Keratinocyte (primary cell): Measurements from ENCODE around the gene INPP4B. TPM values are rescaled to one million over a fixed set of nuclear protein-coding genes. Genes with fewer than 3 reads are reported as not detected.

Source experiments
- DNase-seq: peaks from one replicate; pipeline ENCODE4 v3.0.0-alpha.2; 2011; ENCODE audit warnings: low read depth, missing footprints, low spot score
- FAIRE-seq: peaks from 2 replicates; lab custom pipeline; 2011; peaks lifted over from hg19 to GRCh38; lab: Jason Lieb, UNC
- H2AFZ ChIP-seq: 2 replicates; pipeline ENCODE4 v1.6.0; 2012; ENCODE audit warnings: low read length, control low read depth, inconsistent platforms; ENCODE audit not compliant: control insufficient read depth
- H3K27ac ChIP-seq: 2 replicates; pipeline ENCODE4 v1.5.1; 2011; ENCODE audit warnings: low read length; ENCODE audit not compliant: control insufficient read depth, insufficient read depth
- H3K27me3 ChIP-seq: 3 replicates; pipeline ENCODE4 v1.6.0; 2011; ENCODE audit warnings: low read length; ENCODE audit not compliant: control insufficient read depth, insufficient read depth; ENCODE audit errors: extremely low read depth
- H3K36me3 ChIP-seq, 2 experiments: 2 replicates in 1 of 2; 3 replicates in 1 of 2; pipeline ENCODE4 v1.5.1; 2011; ENCODE audit warnings: low read length in 2 of 2, mild to moderate bottlenecking in 1 of 2; ENCODE audit not compliant: control insufficient read depth in 2 of 2, insufficient read depth in 2 of 2; ENCODE audit errors: extremely low read depth in 1 of 2
- H3K4me1 ChIP-seq: 3 replicates; pipeline ENCODE4 v1.5.1; 2011; ENCODE audit warnings: low read length; ENCODE audit not compliant: control insufficient read depth, insufficient read depth; ENCODE audit errors: extremely low read depth
- H3K4me2 ChIP-seq: 3 replicates; pipeline ENCODE4 v1.6.0; 2011; ENCODE audit warnings: low read depth, low read length; ENCODE audit not compliant: control insufficient read depth, insufficient read depth; ENCODE audit errors: extremely low read depth
- H3K4me3 ChIP-seq, 3 experiments: fragments of 200-600 bp in 1 of 3; sonication (generic) in 1 of 3; 2 replicates in 2 of 3; 3 replicates in 1 of 3; pipeline ENCODE4 v1.5.1; 2011 to 2016; ENCODE audit warnings: low read length in 3 of 3, mild to moderate bottlenecking in 3 of 3, control low read depth in 2 of 3, inconsistent platforms in 1 of 3, low read depth in 1 of 3, mixed read lengths in 1 of 3, mixed run types in 1 of 3, moderate library complexity in 1 of 3; ENCODE audit not compliant: control insufficient read depth in 2 of 3, insufficient read depth in 2 of 3; ENCODE audit errors: extremely low read depth in 1 of 3
- H3K79me2 ChIP-seq: 2 replicates; pipeline ENCODE4 v1.6.0; 2012; ENCODE audit warnings: low read length; ENCODE audit not compliant: control insufficient read depth, insufficient read depth
- H3K9ac ChIP-seq: 3 replicates; pipeline ENCODE4 v1.6.0; 2011; ENCODE audit warnings: low read length; ENCODE audit not compliant: control insufficient read depth, insufficient read depth; ENCODE audit errors: extremely low read depth
- H3K9me1 ChIP-seq: 3 replicates; pipeline ENCODE4 v1.6.0; 2011; ENCODE audit warnings: low read length; ENCODE audit not compliant: control insufficient read depth, insufficient read depth; ENCODE audit errors: extremely low read depth
- H3K9me3 ChIP-seq: 2 replicates; pipeline ENCODE4 v1.5.1; 2012; ENCODE audit warnings: low read depth, low read length; ENCODE audit not compliant: control insufficient read depth
- H4K20me1 ChIP-seq: 3 replicates; pipeline ENCODE4 v1.6.0; 2011; ENCODE audit warnings: low read length; ENCODE audit not compliant: control insufficient read depth, insufficient read depth; ENCODE audit errors: extremely low read depth
- EZH2 ChIP-seq: IDR thresholded peaks from one replicate; pipeline ENCODE4 v1.6.1; 2012; ENCODE audit warnings: inconsistent platforms, mild to moderate bottlenecking, low read length, moderate library complexity
- dilution Hi-C: fragments of 300-500 bp; cut with MboI; formaldehyde crosslinking; loops from one replicate; pipeline ENCODE4 v1.7.0; 2020; ENCODE audit warnings: low sequenced_read_pairs; ENCODE audit not compliant: extremely low pct_ligation_motif_present
- polyA plus RNA-seq, 5 experiments: library from polyadenylated mRNA; depleted of rRNA in 3 of 5; stranded (reverse) in 3 of 5; stranded (forward) in 1 of 5; unstranded in 1 of 5; fragments of >200 nt; gene quantifications; 1 replicate in 1 of 5; 2 replicates in 3 of 5; 3 replicates in 1 of 5; pipeline versions ENCODE4 v1.2.1 to v1.2.3, GENCODE V29; 2011 to 2012; ENCODE audit warnings: missing spikeins in 2 of 5, low read depth in 1 of 5, low replicate concordance in 1 of 5
- TF ChIP-seq, protein P1 (sequence below), 3 experiments: IDR thresholded peaks in 1 of 3; conservative IDR thresholded peaks in 1 of 3; optimal IDR thresholded peaks in 1 of 3; 2 replicates in 2 of 3; 3 replicates in 1 of 3; pipeline versions ENCODE3 to v1.5.1; 2011; ENCODE audit warnings: low read length in 3 of 3, mild to moderate bottlenecking in 3 of 3, moderate library complexity in 2 of 3, control low read depth in 1 of 3, inconsistent platforms in 1 of 3; ENCODE audit not compliant: insufficient read depth in 2 of 3; ENCODE audit errors: extremely low read depth in 1 of 3

The INPP4B gene
- polyA plus RNA-seq, 1 donor (not counting 4 experiments of a cell fraction or from before 2014, with no cell fraction given), result 50.2 TPM

DNA sequence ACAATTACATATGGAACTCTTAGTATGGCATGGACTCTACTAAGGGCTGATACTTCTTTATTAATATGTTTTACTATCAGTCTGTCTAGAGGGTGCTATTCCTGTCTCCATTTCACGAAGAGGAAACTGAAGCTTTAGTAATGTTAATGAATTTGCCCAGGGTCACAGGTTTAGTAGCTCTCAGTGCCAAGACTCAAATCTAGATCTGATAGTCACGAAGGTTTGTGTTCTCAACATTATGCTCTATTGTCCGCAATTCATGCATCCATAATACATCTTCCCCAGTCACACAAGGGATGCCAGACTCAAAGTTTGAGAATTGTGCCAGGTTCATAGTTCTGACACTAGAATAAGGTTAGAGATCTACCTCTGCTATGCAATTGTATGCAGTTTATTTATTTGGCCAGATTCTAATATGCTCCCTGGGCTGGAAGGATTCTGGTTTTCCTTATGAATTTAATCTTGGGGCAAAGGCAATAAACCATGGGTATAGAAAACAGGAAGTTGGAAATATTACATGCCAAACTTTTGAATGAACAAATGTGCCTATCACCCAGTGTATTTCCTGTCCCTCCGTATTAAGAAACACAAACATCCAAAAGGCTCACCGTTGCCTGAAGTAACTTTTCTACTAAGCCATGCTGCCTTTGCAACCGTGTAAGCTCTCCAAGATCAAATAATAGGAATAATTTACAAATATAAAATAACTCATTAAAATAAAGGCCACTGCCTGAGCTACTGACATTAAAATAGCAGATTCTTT is 478.5 kb downstream of the INPP4B start:
- Histone ChIP-seq H3K27me3 (no peaks in the 10 kb centered on the region), H3K4me2 (peak overlapping the region; percentile 87), H3K9me1 (no peaks in the 10 kb centered on the region), H3K4me3 (peak overlapping the region in 2 of 3 experiments; percentile 38 to 43), H3K9ac (peak overlapping the region; percentile 33), H3K9me3 (peaks cover 2% of the 10 kb centered on the region), H2AFZ (no peak overlapping the region), H3K4me1 (peaks cover 37% of the 10 kb centered on the region), H3K27ac (peak overlapping the region; percentile 71), H3K79me2 (peaks cover 94% of the 10 kb centered on the region), H4K20me1 (no peaks in the 10 kb centered on the region), H3K36me3 (no peaks in the 10 kb centered on the region)
- dilution Hi-C loops, result no loop called here
- DNase-seq (no peak), FAIRE-seq (peak; percentile 80)
- TF ChIP-seq EZH2, result no peak
- TF ChIP-seq, protein P1, sequence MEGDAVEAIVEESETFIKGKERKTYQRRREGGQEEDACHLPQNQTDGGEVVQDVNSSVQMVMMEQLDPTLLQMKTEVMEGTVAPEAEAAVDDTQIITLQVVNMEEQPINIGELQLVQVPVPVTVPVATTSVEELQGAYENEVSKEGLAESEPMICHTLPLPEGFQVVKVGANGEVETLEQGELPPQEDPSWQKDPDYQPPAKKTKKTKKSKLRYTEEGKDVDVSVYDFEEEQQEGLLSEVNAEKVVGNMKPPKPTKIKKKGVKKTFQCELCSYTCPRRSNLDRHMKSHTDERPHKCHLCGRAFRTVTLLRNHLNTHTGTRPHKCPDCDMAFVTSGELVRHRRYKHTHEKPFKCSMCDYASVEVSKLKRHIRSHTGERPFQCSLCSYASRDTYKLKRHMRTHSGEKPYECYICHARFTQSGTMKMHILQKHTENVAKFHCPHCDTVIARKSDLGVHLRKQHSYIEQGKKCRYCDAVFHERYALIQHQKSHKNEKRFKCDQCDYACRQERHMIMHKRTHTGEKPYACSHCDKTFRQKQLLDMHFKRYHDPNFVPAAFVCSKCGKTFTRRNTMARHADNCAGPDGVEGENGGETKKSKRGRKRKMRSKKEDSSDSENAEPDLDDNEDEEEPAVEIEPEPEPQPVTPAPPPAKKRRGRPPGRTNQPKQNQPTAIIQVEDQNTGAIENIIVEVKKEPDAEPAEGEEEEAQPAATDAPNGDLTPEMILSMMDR (optimal IDR thresholded peaks at IDR 0.05 in 1 of 3, IDR thresholded peaks at IDR 0.05 in 1 of 3, conservative IDR thresholded peaks at IDR 0.05 in 1 of 3; ENCODE audit: extremely low read depth in 1 of 3, insufficient read depth in 2 of 3, low read length in 3 of 3), result no peak

- Histone ChIP-seq H3K79me2 (peaks cover 93% of the 10 kb centered on the region), H3K4me1 (peaks cover 35% of the 10 kb centered on the region), H3K27me3 (no peaks in the 10 kb centered on the region), H3K27ac (peak overlapping the region; percentile 71), H3K9me1 (no peaks in the 10 kb centered on the region), H4K20me1 (no peaks in the 10 kb centered on the region), H2AFZ (no peak overlapping the region), H3K4me2 (peak overlapping the region; percentile 87), H3K9me3 (peaks cover 2% of the 10 kb centered on the region), H3K36me3 (no peaks in the 10 kb centered on the region), H3K4me3 (no peak overlapping the region), H3K9ac (no peak overlapping the region)
- DNase-seq (no peak), FAIRE-seq (peak; percentile 91)
- no peak for TF ChIP-seq EZH2
- TF ChIP-seq, protein P1 (optimal IDR thresholded peaks at IDR 0.05 in 1 of 3, IDR thresholded peaks at IDR 0.05 in 1 of 3, conservative IDR thresholded peaks at IDR 0.05 in 1 of 3; ENCODE audit: extremely low read depth in 1 of 3, insufficient read depth in 2 of 3, low read length in 3 of 3), result no peak
- dilution Hi-C loops, result no loop called here
Measured at GRCh38 chr4:142366769-142367181, 479.3 kb downstream of the INPP4B start.
